NT2/D1 (cell line): ENCODE data around the gene DCAF11.

Experiments used
- SUZ12 ChIP-seq: IDR thresholded peaks from 2 replicates; pipeline ENCODE4 v1.6.1; 2011; ENCODE audit not compliant: insufficient read length, insufficient read depth; ENCODE audit errors: extremely low read depth
- YY1 ChIP-seq: IDR thresholded peaks from 2 replicates; pipeline ENCODE4 v1.6.1; 2011; ENCODE audit not compliant: insufficient read length, insufficient read depth
- ZNF274 ChIP-seq: IDR thresholded peaks from 2 replicates; pipeline ENCODE4 v1.6.1; 2011; ENCODE audit warnings: mild to moderate bottlenecking, low read depth, low read length

DNA sequence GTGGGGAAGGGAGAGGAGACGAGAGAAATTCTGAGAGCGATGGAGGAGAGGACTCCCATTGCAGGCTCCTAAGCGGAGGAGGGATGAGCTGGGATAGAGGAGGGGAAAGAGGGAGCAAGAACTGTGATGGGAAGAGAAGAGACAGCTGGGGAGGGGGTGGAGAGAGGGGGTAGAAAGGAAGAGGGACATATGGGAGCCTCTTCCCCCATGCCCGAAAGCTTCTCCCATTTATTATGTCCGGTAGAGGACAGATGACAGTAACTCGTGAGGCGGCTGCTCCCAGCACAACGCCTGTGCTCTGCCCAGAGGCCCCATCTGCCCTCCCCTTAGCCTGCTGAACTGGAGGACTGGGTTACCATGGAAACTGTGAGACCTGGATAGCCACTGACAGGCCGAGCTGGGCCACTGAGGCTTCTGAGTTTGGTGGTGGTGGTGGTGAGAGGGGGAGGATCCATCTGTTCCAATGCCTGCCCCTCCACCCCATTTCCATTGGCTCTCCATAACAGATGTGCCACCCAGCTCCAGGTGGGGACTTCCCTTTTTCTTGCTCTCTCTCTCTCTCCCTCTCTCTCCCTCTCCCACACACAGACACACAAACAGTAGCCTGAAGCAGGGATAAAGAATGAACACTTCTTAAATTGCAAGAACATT lies 35.0 kb upstream of the DCAF11 start:
- TF ChIP-seq ZNF274 (no peak), YY1 (no peak), SUZ12 (no peak)
